Small intestine (tissue), 7 donors: ENCODE measurements around the gene SOX2. TPM values are rescaled to one million over a fixed set of nuclear protein-coding genes. Genes with fewer than 3 reads are reported as not detected.

Source experiments
- DNase-seq, 2 donors: peaks; one replicate each; pipeline versions ENCODE4 v3.0.0 to v3.0.0-alpha.2; 2013
- FAIRE-seq: peaks from 2 replicates; lab custom pipeline; 2012; peaks lifted over from hg19 to GRCh38; lab: Jason Lieb, UNC
- H3K27ac ChIP-seq, 3 donors: one replicate each; pipeline ENCODE4 v1.5.1; 2013; ENCODE audit warnings: low read length in 2 of 3, mild to moderate bottlenecking in 2 of 3, control low read depth in 1 of 3, inconsistent platforms in 1 of 3, low read depth in 1 of 3, moderate library complexity in 1 of 3
- H3K27me3 ChIP-seq, 3 donors: one replicate each; pipeline ENCODE4 v1.6.1; 2013; ENCODE audit warnings: low read length in 3 of 3, inconsistent platforms in 1 of 3; ENCODE audit not compliant: control insufficient read depth in 3 of 3, insufficient read depth in 3 of 3
- H3K36me3 ChIP-seq, 3 donors: one replicate each; pipeline ENCODE4 v1.6.1; 2013; ENCODE audit warnings: low read length in 3 of 3, inconsistent platforms in 1 of 3, low read depth in 1 of 3, mild to moderate bottlenecking in 1 of 3, moderate library complexity in 1 of 3; ENCODE audit not compliant: control insufficient read depth in 3 of 3, insufficient read depth in 2 of 3
- H3K4me1 ChIP-seq, 3 donors: one replicate each; pipeline ENCODE4 v1.6.1; 2013; ENCODE audit warnings: low read length in 2 of 3, inconsistent platforms in 1 of 3, low read depth in 1 of 3, mild to moderate bottlenecking in 1 of 3, moderate library complexity in 1 of 3; ENCODE audit not compliant: control insufficient read depth in 3 of 3, insufficient read depth in 2 of 3
- H3K4me3 ChIP-seq, 3 donors: one replicate each; pipeline ENCODE4 v1.5.1; 2013; ENCODE audit warnings: low read length in 3 of 3, control low read depth in 1 of 3, inconsistent platforms in 1 of 3, low read depth in 1 of 3, mild to moderate bottlenecking in 1 of 3, moderate library complexity in 1 of 3
- H3K9me3 ChIP-seq, 2 donors: one replicate each; pipeline ENCODE4 v1.6.1; 2013; ENCODE audit warnings: low read depth in 1 of 2, low read length in 1 of 2; ENCODE audit not compliant: control insufficient read depth in 2 of 2, insufficient read depth in 1 of 2
- WGBS, 3 donors: extraction: QIAGEN DNeasy Blood & Tissue Kit; methylation state at CpG; one replicate each; pipeline ENCODE4 v1.1.7; 2013; 5-methylcytosine and 5-hydroxymethylcytosine counted together
- polyA plus RNA-seq, 4 donors: library from polyadenylated mRNA; stranded (reverse) in 3 of 4; unstranded in 1 of 4; fragments of 200-250 nt in 3 of 4; fragments of 120-200 nt in 1 of 4; gene quantifications; one replicate each; pipeline versions ENCODE4 v1.2.1 to v1.2.3, GENCODE V29; 2013
- donor health status: healthy with polysubstance abuse.
- donor health status: control.
- donor health status: control.
- donor health status: Bipolar disorder and iron deficiency.
- donor health status: healthy.

SOX2 gene
- polyA plus RNA-seq, 4 donors = 0.22 to 1.4 TPM; not detected in 2

GRCh38 chr3:181723625-181724191, 12.0 kb downstream of the SOX2 start:
- Histone ChIP-seq H3K36me3 (no peaks in the 10 kb centered on the region), H3K27ac (no peak overlapping the region), H3K4me1 (peaks cover 2 to 14% (median 10%) of the 10 kb centered on the region in 3 donors), H3K4me3 (no peak overlapping the region), H3K9me3 (no peaks in the 10 kb centered on the region), H3K27me3 (peaks cover 2 to 100% (median 63%) of the 10 kb centered on the region in 3 donors)
- FAIRE-seq (no peak), DNase-seq (no peak)
- WGBS, 3 donors = 6 to 8% (median 7%) methylated on average over 27 of the region's 27 CpGs

DNA sequence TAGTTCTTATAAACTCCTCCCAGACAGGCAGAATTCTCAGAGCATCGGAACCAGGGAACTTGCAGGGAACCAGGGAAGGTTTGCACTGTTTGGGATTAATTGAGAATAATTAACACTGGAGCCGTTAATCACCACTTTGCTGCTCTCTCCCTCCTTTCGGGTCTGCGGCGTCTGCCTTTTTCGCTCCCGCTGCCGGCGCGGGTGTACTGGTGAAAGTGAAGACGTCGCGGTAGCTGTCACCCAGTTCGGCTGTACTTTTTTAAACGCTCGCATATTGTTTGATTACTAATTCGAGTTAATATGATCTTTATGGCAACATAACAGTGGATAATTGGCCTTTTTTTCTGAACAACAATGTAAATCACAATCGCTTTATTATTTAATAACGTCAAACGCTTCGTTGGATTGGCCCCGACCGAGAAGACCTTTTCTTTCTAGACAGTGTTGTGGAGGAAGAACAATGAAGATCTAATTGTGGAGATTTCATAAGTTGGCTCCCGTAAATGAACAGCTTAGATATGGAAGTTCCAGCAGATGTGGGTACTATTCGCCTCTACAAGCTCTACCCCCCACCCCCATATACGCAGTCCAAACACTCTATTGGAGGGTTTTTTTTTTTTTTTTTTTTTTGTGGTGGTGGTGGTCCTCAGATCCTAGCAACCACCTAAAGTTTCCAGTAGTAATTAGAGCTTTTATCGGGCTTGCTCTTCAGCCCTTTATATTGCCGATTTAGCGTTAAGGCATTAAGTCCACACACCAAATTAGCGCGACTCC, 12.7 kb downstream of the SOX2 start:
- Histone ChIP-seq H3K4me1 (peaks cover 2 to 14% (median 10%) of the 10 kb centered on the region in 3 donors), H3K27me3 (peaks cover 2 to 100% (median 66%) of the 10 kb centered on the region in 3 donors), H3K4me3 (no peak overlapping the region), H3K27ac (no peak overlapping the region), H3K36me3 (no peaks in the 10 kb centered on the region), H3K9me3 (no peaks in the 10 kb centered on the region)
- DNase-seq (no peak), FAIRE-seq (no peak)
- 10 to 18% (median 13%) methylated on average over 31 of the region's 31 CpGs for WGBS, 3 donors

- H3K9me3 ChIP-seq = no peaks in the 10 kb centered on the region
- DNase-seq = no peak
- no peaks in the 10 kb centered on the region for H3K36me3 ChIP-seq
- H3K27ac ChIP-seq = no peak overlapping the region
- no peak overlapping the region for H3K4me3 ChIP-seq
- peaks cover 2 to 98% (median 63%) of the 10 kb centered on the region in 3 donors for H3K27me3 ChIP-seq
- peaks cover 2 to 14% (median 10%) of the 10 kb centered on the region in 3 donors for H3K4me1 ChIP-seq
- FAIRE-seq = no peak
- WGBS, 3 donors = 6 to 16% (median 15%) methylated on average over 24 of the region's 24 CpGs
These were observed 13.5 kb downstream of the SOX2 start for GRCh38 chr3:181725131-181725731.

- no peak overlapping the region for H3K4me3 ChIP-seq
- FAIRE-seq (no peak), DNase-seq (no peak)
- no peaks in the 10 kb centered on the region for H3K36me3 ChIP-seq
- H3K27me3 ChIP-seq = peaks cover 2 to 96% (median 61%) of the 10 kb centered on the region in 3 donors
- no peaks in the 10 kb centered on the region for H3K9me3 ChIP-seq
- H3K27ac ChIP-seq = no peak overlapping the region
- WGBS, 3 donors = 3 to 11% (median 6%) methylated on average over 15 of the region's 15 CpGs
- H3K4me1 ChIP-seq = peaks cover 2 to 14% (median 10%) of the 10 kb centered on the region in 3 donors
These were observed 14.1 kb downstream of the SOX2 start for GRCh38 chr3:181725830-181726229.

DNA sequence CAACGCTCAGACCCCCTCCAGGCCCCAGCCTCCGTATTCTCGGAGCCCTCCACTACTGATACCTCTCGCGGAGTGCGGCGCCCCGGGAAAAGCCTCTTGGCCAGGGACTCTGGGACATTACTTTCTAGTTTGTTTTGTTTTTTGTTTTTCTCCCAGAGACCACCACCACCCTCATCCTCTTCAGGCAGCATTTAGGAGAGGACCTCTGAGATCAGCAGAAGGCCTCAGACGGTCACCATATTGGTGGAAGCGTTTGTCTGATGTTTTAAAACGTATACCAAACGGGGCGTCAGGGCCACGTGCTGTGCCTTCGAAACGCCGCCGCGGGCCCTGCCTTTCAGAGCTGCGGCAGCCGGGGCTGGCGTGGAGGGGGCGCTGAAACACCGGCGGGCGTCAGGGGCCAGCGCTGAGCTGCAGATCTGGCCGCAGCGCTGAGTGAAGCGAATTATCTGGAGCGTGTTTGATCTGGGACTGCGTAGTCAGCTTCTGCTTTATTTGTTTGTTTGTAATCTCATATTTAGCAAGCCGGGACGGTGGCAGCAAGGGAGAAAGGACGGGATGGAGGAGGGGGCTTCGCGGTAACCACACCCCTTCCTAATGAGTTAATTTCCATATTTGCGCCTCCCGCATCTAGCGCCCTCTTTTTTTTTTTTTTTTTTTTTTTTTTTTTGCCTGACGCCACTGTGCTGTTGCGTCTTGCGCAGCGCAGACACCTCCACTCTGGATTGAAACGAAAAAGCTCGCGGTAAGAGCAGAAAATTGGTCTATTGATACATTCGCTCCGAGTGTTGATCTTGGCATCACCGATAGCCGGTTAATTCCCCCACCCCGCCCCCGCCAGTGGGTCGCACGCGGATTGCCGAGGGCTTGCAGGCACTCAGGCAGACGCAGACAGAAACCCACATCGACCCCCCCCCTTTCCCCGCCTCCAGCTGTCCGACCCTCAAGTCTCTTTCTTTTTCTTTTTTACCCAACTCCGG, 14.9 kb downstream of the SOX2 start:
- Histone ChIP-seq H3K9me3 (no peaks in the 10 kb centered on the region), H3K27ac (no peak overlapping the region), H3K4me1 (peaks cover 2 to 14% (median 10%) of the 10 kb centered on the region in 3 donors), H3K36me3 (no peaks in the 10 kb centered on the region), H3K4me3 (peak overlapping the region in 2 of 3 donors; percentile 28 to 49), H3K27me3 (peaks cover 2 to 91% (median 63%) of the 10 kb centered on the region in 3 donors)
- FAIRE-seq (no peak), DNase-seq (peak in 1 of 2 donors; percentile 30)
- WGBS, 3 donors = 5 to 13% (median 12%) methylated on average over 61 to 62 of the region's 62 CpGs

- peaks cover 2 to 82% (median 59%) of the 10 kb centered on the region in 3 donors for H3K27me3 ChIP-seq
- peaks cover 2 to 14% (median 10%) of the 10 kb centered on the region in 3 donors for H3K4me1 ChIP-seq
- no peak overlapping the region for H3K27ac ChIP-seq
- peak in 1 of 2 donors; percentile 36 for DNase-seq
- WGBS, 3 donors = 4 to 9% (median 5%) methylated on average over 24 of the region's 24 CpGs
- no peak for FAIRE-seq
- peak overlapping the region in 2 of 3 donors; percentile 28 to 49 for H3K4me3 ChIP-seq
- no peaks in the 10 kb centered on the region for H3K36me3 ChIP-seq
- no peaks in the 10 kb centered on the region for H3K9me3 ChIP-seq
These were observed 15.8 kb downstream of the SOX2 start for GRCh38 chr3:181727341-181728032.

GRCh38 chr3:181728470-181729340, 17.0 kb downstream of the SOX2 start:
- no peak overlapping the region for H3K27ac ChIP-seq
- no peak for FAIRE-seq
- peaks cover 2 to 14% (median 10%) of the 10 kb centered on the region in 3 donors for H3K4me1 ChIP-seq
- DNase-seq = no peak
- WGBS, 3 donors = 10 to 12% (median 11%) methylated on average over 10 of the region's 10 CpGs
- peaks cover 2 to 70% (median 49%) of the 10 kb centered on the region in 3 donors for H3K27me3 ChIP-seq
- no peaks in the 10 kb centered on the region for H3K36me3 ChIP-seq
- H3K9me3 ChIP-seq = no peaks in the 10 kb centered on the region
- H3K4me3 ChIP-seq = no peak overlapping the region
